Measurements from ENCODE around the gene MICAL2.

MICAL2 gene

GRCh38 chr11:12189543-12190235, 79.3 kb downstream of the MICAL2 start:
- no peak for DNase-seq (ENCODE audit: low read depth)

- no peak for DNase-seq (ENCODE audit: low read depth)
Observed at GRCh38 chr11:12190511-12190910, 80.1 kb downstream of the MICAL2 start.

- no peak for DNase-seq (ENCODE audit: low read depth)
Observed at GRCh38 chr11:12192794-12193514, 82.6 kb downstream of the MICAL2 start.

GRCh38 chr11:12193515-12194336, 83.3 kb downstream of the MICAL2 start:
- no peak for DNase-seq (ENCODE audit: low read depth)

- peak; percentile 39 for DNase-seq (ENCODE audit: low read depth)
Observed at GRCh38 chr11:12195768-12196167, 85.4 kb downstream of the MICAL2 start.

- DNase-seq (ENCODE audit: low read depth): no peak
Observed at GRCh38 chr11:12196308-12196707, 85.9 kb downstream of the MICAL2 start.

- no peak for DNase-seq (ENCODE audit: low read depth)
Observed at GRCh38 chr11:12196872-12197271, 86.5 kb downstream of the MICAL2 start.

GRCh38 chr11:12198251-12199222, 88.1 kb downstream of the MICAL2 start:
- DNase-seq (ENCODE audit: low read depth): no peak

GRCh38 chr11:12199231-12199948, 89.0 kb downstream of the MICAL2 start:
- DNase-seq (ENCODE audit: low read depth): no peak

GRCh38 chr11:12200279-12200990, 90.0 kb downstream of the MICAL2 start:
- DNase-seq (ENCODE audit: low read depth): no peak

GRCh38 chr11:12200991-12201985, 90.9 kb downstream of the MICAL2 start:
- no peak for DNase-seq (ENCODE audit: low read depth)

- DNase-seq (ENCODE audit: low read depth): no peak
Observed at GRCh38 chr11:12202661-12203310, 92.4 kb downstream of the MICAL2 start.

GRCh38 chr11:12204506-12204905, 94.1 kb downstream of the MICAL2 start:
- DNase-seq (ENCODE audit: low read depth): no peak

GRCh38 chr11:12205330-12205729, 94.9 kb downstream of the MICAL2 start:
- no peak for DNase-seq (ENCODE audit: low read depth)

GRCh38 chr11:12206529-12206928, 96.1 kb downstream of the MICAL2 start:
- DNase-seq (ENCODE audit: low read depth): no peak

- DNase-seq (ENCODE audit: low read depth): no peak
Observed at GRCh38 chr11:12207384-12208150, 97.2 kb downstream of the MICAL2 start.

GRCh38 chr11:12209096-12209495, 98.7 kb downstream of the MICAL2 start:
- DNase-seq (ENCODE audit: low read depth): no peak

GRCh38 chr11:12210200-12210599, 99.8 kb downstream of the MICAL2 start:
- no peak for DNase-seq (ENCODE audit: low read depth)

All from activated gamma-delta T cell treated with anti-CD3 and anti-CD28 coated beads, Interleukin-2, amount 50 U/mL, for 16 hours (primary cell).